ENCODE data around the gene ZDHHC13. TPM values are rescaled to one million over a fixed set of nuclear protein-coding genes. Genes with fewer than 3 reads are reported as not detected.

ZDHHC13 gene
- polyA plus RNA-seq, 1 of the 3 experiments (the other 2 are of a cell fraction) = 8.2 TPM

- TF ChIP-seq NRF1 (IDR thresholded peaks at IDR 0.05; ENCODE audit: low read depth, low read length) (0 out of 2 replicates have a peak, but pooled peaks have one; percentile 14), JUND (IDR thresholded peaks at IDR 0.05) (no peak), RCOR1 (IDR thresholded peaks at IDR 0.05; ENCODE audit: low read length) (peak; percentile 67)
Measured at GRCh38 chr11:19071255-19071654, 45.7 kb upstream of the ZDHHC13 start (continued).

DNA sequence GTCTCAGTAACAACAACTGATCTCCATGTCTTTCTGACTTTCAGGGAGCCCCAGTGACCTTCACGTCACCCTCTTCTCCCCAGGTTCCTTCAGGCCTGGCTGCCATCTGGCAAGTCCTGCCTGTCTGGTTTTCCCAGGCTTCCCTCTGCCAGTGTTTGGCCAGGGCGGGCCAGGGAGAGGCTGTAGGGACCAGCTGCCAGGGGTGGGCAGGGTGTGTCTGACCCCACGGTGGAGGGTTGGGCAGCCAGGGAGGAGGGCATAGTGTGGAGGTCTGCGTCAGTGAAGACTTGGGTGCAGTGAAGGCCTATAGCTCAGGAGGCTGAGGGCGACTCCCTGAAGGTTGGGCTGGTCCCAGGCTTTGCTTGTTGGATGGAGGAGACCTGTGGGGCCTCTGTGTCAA lies 44.5 kb upstream of the ZDHHC13 start:
- Histone ChIP-seq H3K4me2 (no peak overlapping the region), H3K9me3 (no peaks in the 10 kb centered on the region), H4K20me1 (ENCODE audit: insufficient read depth) (no peaks in the 10 kb centered on the region), H3K27ac (ENCODE audit: low read depth in 2 of 2, low read length in 1 of 2) (no peak overlapping the region), H3K79me2 (ENCODE audit: insufficient read depth) (no peaks in the 10 kb centered on the region), H3K27me3 (ENCODE audit: insufficient read depth) (no peaks in the 10 kb centered on the region), H3K4me1 (ENCODE audit: control insufficient read depth in 1 of 2, insufficient read depth in 2 of 2, low read depth in 1 of 2, low read length in 1 of 2) (peaks cover 0 to 5% of the 10 kb centered on the region in 2 experiments; a peak in 1 of 4 replicates), H3K9me2 (no peaks in the 10 kb centered on the region), H3K9ac (no peak overlapping the region), H2AFZ (ENCODE audit: low read depth) (no peak overlapping the region), H3F3A (replicated peaks; ENCODE audit: insufficient read depth) (no peaks in the 10 kb centered on the region), H3K36me3 (replicated peaks in 1 of 2; ENCODE audit: control insufficient read depth in 1 of 2, insufficient read depth in 2 of 2, low read length in 1 of 2) (no peaks in the 10 kb centered on the region), H3K4me3 (ENCODE audit: low read depth in 2 of 2, low read length in 1 of 2) (no peak overlapping the region)
- no peak for DNase-seq
- ChIA-PET CTCF (interaction anchor here (1.0 to 13.3 kb wide), 11 partner anchors 9 to 479 kb away, joined by 3 to 328 read pairs (median 22); partner anchors contain the start of gene MRGPRX2), POLR2A (no interaction called here)
- WGBS (ENCODE audit: low lambda C conversion rate) = 52% methylated on average over 4 of the region's 5 CpGs
- TF ChIP-seq RCOR1 (IDR thresholded peaks at IDR 0.05; ENCODE audit: low read length) = no peak
- no peak for TF ChIP-seq MAX (IDR thresholded peaks at IDR 0.05; ENCODE audit: low read depth)
- no peak for TF ChIP-seq GATA2 (CRISPR knock-in tag; IDR thresholded peaks at IDR 0.05)
- TF ChIP-seq SMC3 (IDR thresholded peaks at IDR 0.05; ENCODE audit: low read depth, low read length) = no peak
- TF ChIP-seq NRF1 (IDR thresholded peaks at IDR 0.05; ENCODE audit: low read depth, low read length) = no peak
- no peak for TF ChIP-seq MXI1 (IDR thresholded peaks at IDR 0.05; ENCODE audit: low read depth, low read length)
- no peak for TF ChIP-seq TCF12 (IDR thresholded peaks at IDR 0.05)
- TF ChIP-seq NFIC (IDR thresholded peaks at IDR 0.05; ENCODE audit: borderline replicate concordance) = no peak
- no peak for TF ChIP-seq MEF2A (IDR thresholded peaks at IDR 0.05; ENCODE audit: borderline replicate concordance, low read depth)
- no peak for TF ChIP-seq RXRA (IDR thresholded peaks at IDR 0.05; ENCODE audit: borderline replicate concordance, low read depth)
- TF ChIP-seq, protein P1, sequence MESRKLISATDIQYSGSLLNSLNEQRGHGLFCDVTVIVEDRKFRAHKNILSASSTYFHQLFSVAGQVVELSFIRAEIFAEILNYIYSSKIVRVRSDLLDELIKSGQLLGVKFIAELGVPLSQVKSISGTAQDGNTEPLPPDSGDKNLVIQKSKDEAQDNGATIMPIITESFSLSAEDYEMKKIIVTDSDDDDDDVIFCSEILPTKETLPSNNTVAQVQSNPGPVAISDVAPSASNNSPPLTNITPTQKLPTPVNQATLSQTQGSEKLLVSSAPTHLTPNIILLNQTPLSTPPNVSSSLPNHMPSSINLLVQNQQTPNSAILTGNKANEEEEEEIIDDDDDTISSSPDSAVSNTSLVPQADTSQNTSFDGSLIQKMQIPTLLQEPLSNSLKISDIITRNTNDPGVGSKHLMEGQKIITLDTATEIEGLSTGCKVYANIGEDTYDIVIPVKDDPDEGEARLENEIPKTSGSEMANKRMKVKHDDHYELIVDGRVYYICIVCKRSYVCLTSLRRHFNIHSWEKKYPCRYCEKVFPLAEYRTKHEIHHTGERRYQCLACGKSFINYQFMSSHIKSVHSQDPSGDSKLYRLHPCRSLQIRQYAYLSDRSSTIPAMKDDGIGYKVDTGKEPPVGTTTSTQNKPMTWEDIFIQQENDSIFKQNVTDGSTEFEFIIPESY (IDR thresholded peaks at IDR 0.05; ENCODE audit: borderline replicate concordance, low read depth) = no peak
- TF ChIP-seq SIN3A (IDR thresholded peaks at IDR 0.05; ENCODE audit: borderline replicate concordance, low read depth, low read length) = no peak
- TF ChIP-seq EP300 (IDR thresholded peaks at IDR 0.05; ENCODE audit: borderline replicate concordance in 1 of 2, low read depth in 1 of 2, low read length in 1 of 2) = no peak
- no peak for TF ChIP-seq POLR2AphosphoS5 (IDR thresholded peaks at IDR 0.05; ENCODE audit: low read depth, low read length)
- TF ChIP-seq TEAD4 (IDR thresholded peaks at IDR 0.05; ENCODE audit: borderline replicate concordance, insufficient read depth) = no peak
- TF ChIP-seq EZH2phosphoT487 (IDR thresholded peaks at IDR 0.05; ENCODE audit: borderline replicate concordance, low read depth) = no peak
- no peak for TF ChIP-seq RFX5 (IDR thresholded peaks at IDR 0.05; ENCODE audit: low read length)
- no peak for TF ChIP-seq USF1 (IDR thresholded peaks at IDR 0.05; ENCODE audit: borderline replicate concordance, low read depth)
